Sigmoid colon (tissue), 7 donors: ENCODE measurements around the gene TRIM62. TPM values are rescaled to one million over a fixed set of nuclear protein-coding genes. Genes with fewer than 3 reads are reported as not detected.
A peak's percentile ranks its signal among the peaks of the same experiment; 100 is the strongest.

Source experiments
- DNase-seq: peaks from one replicate; pipeline ENCODE4 v3.0.0-alpha.2; 2019
- H3K27ac ChIP-seq, 4 donors: fragments of 200-600 bp; sonication (generic); one replicate each; pipeline ENCODE4 v1.5.1; 2016 to 2019; ENCODE audit warnings: mild to moderate bottlenecking in 1 of 4
- H3K27me3 ChIP-seq, 3 donors: fragments of 200-600 bp; sonication (generic); one replicate each; pipeline ENCODE4 v1.5.1; 2019; ENCODE audit warnings: mild to moderate bottlenecking in 1 of 3
- H3K36me3 ChIP-seq, 4 donors: fragments of 200-600 bp; sonication (generic); one replicate each; pipeline ENCODE4 v1.5.1; 2016 to 2019
- H3K4me1 ChIP-seq, 4 donors: fragments of 200-600 bp; sonication (generic); one replicate each; pipeline ENCODE4 v1.5.1; 2017 to 2019
- H3K4me3 ChIP-seq, 4 donors: fragments of 200-600 bp; sonication (generic); one replicate each; pipeline ENCODE4 v1.5.1; 2017 to 2019; ENCODE audit warnings: mild to moderate bottlenecking in 2 of 4, moderate library complexity in 1 of 4
- H3K9me3 ChIP-seq, 4 donors: fragments of 200-600 bp in 3 of 4; sonication (generic) in 3 of 4; one replicate each; pipeline versions ENCODE4 v1.5.1 to v1.6.1; 2013 to 2019
- CTCF ChIP-seq, 4 experiments: fragments of 450-650 bp in 3 of 4; fragments of 200-600 bp in 1 of 4; IDR thresholded peaks; one replicate each; pipeline ENCODE4 v1.5.1; 2016 to 2019; ENCODE audit warnings: antibody characterized with exemption in 4 of 4, mild to moderate bottlenecking in 3 of 4, moderate library complexity in 2 of 4
- EP300 ChIP-seq, 4 donors: sonication (generic); formaldehyde crosslinking; IDR thresholded peaks; one replicate each; pipeline ENCODE4 v1.6.1; 2017; ENCODE audit warnings: antibody characterized with exemption in 4 of 4
- POLR2A ChIP-seq, 2 donors: fragments of 450-650 bp; IDR thresholded peaks; one replicate each; pipeline ENCODE4 v1.6.1; 2016; ENCODE audit warnings: antibody characterized with exemption in 2 of 2, mild to moderate bottlenecking in 2 of 2, moderate library complexity in 2 of 2
- POLR2AphosphoS5 ChIP-seq, 4 donors: sonication (generic); formaldehyde crosslinking; IDR thresholded peaks; one replicate each; pipeline ENCODE4 v1.6.1; 2017; ENCODE audit warnings: antibody characterized with exemption in 4 of 4
- WGBS, 2 donors: extraction: QIAGEN DNeasy Blood & Tissue Kit; methylation state at CpG; one replicate each; pipeline ENCODE4 v1.1.7; 2013; 5-methylcytosine and 5-hydroxymethylcytosine counted together
- intact Hi-C: fragments of 100-400 bp; cut with DNase I; formaldehyde crosslinking; loops from one replicate; pipeline ENCODE4 v1.15.1; 2023
- polyA plus RNA-seq, 3 donors: library from polyadenylated mRNA; stranded (reverse); fragments of 200-250 nt; gene quantifications; one replicate each; pipeline ENCODE4 v1.2.3, GENCODE V29; 2013
- total RNA-seq, 4 donors: library from RNA; depleted of rRNA; stranded (reverse); fragments of >200 nt; gene quantifications; one replicate each; pipeline ENCODE4 v1.1.0, GENCODE V29; 2016
- donor health status: healthy with polysubstance abuse.
- donor health status: Bipolar disorder and iron deficiency.
- donor health status: healthy.

The TRIM62 gene
- total and polyA plus RNA-seq, 7 donors, result 1.2 to 5.2 (median 3.9) TPM

GRCh38 chr1:33152685-33153432 lies 29.0 kb downstream of the TRIM62 start:
- Histone ChIP-seq H3K27me3 (no peaks in the 10 kb centered on the region), H3K9me3 (no peaks in the 10 kb centered on the region), H3K4me1 (peaks cover 0 to 18% (median 6%) of the 10 kb centered on the region in 4 donors), H3K36me3 (peaks cover 0 to 4% (median under 1%) of the 10 kb centered on the region in 4 donors), H3K27ac (peak overlapping the region; percentile 38 to 55 (median 47)), H3K4me3 (no peak overlapping the region)
- WGBS, 2 donors, result 93 to 97% methylated on average over 2 of the region's 2 CpGs
- intact Hi-C loops, result no loop called here
- TF ChIP-seq EP300 (IDR thresholded peaks at IDR 0.05), result no peak
- TF ChIP-seq POLR2A (IDR thresholded peaks at IDR 0.05), result no peak
- peak in 1 of 4 donors; percentile 40 for TF ChIP-seq POLR2AphosphoS5 (IDR thresholded peaks at IDR 0.05)
- DNase-seq, result peak; percentile 84

GRCh38 chr1:33151116-33151515 lies 30.7 kb downstream of the TRIM62 start:
- Histone ChIP-seq H3K4me1 (peaks cover 0 to 22% (median 8%) of the 10 kb centered on the region in 4 donors), H3K36me3 (peaks cover 0 to 16% (median 2%) of the 10 kb centered on the region in 4 donors), H3K9me3 (no peaks in the 10 kb centered on the region), H3K27me3 (no peaks in the 10 kb centered on the region), H3K4me3 (no peak overlapping the region), H3K27ac (no peak overlapping the region)
- WGBS, 2 donors, result 62 to 80% methylated on average over 7 of the region's 7 CpGs
- TF ChIP-seq POLR2A (IDR thresholded peaks at IDR 0.05) (no peak), EP300 (IDR thresholded peaks at IDR 0.05) (no peak), CTCF (IDR thresholded peaks at IDR 0.05) (no peak), POLR2AphosphoS5 (IDR thresholded peaks at IDR 0.05) (no peak)
- intact Hi-C loops, result no loop called here
- DNase-seq, result no peak

- WGBS, 2 donors, result 89 to 91% methylated on average over 4 of the region's 4 CpGs
- no peak for DNase-seq
Observed at GRCh38 chr1:33150522-33150921, 31.3 kb downstream of the TRIM62 start.

GRCh38 chr1:33149453-33150190 lies 32.2 kb downstream of the TRIM62 start:
- TF ChIP-seq POLR2A (IDR thresholded peaks at IDR 0.05) (no peak), POLR2AphosphoS5 (IDR thresholded peaks at IDR 0.05) (no peak), CTCF (IDR thresholded peaks at IDR 0.05) (no peak), EP300 (IDR thresholded peaks at IDR 0.05) (no peak)
- intact Hi-C loops, result no loop called here
- no peak overlapping the region for H3K4me3 ChIP-seq
- H3K36me3 ChIP-seq, result peaks cover 0 to 16% (median 2%) of the 10 kb centered on the region in 4 donors
- peaks cover 0 to 33% (median 10%) of the 10 kb centered on the region in 4 donors for H3K4me1 ChIP-seq
- DNase-seq, result no peak
- no peaks in the 10 kb centered on the region for H3K27me3 ChIP-seq
- 59 to 86% methylated on average over 7 of the region's 7 CpGs for WGBS, 2 donors
- no peaks in the 10 kb centered on the region for H3K9me3 ChIP-seq
- H3K27ac ChIP-seq, result no peak overlapping the region

More at GRCh38 chr1:33150522-33150921, 31.3 kb downstream of the TRIM62 start:
- Histone ChIP-seq H3K27me3 (no peaks in the 10 kb centered on the region), H3K27ac (no peak overlapping the region), H3K9me3 (no peaks in the 10 kb centered on the region), H3K36me3 (peaks cover 0 to 16% (median 2%) of the 10 kb centered on the region in 4 donors), H3K4me1 (peaks cover 0 to 24% (median 10%) of the 10 kb centered on the region in 4 donors), H3K4me3 (no peak overlapping the region)
- intact Hi-C loops, result no loop called here
- TF ChIP-seq CTCF (IDR thresholded peaks at IDR 0.05) (no peak), POLR2AphosphoS5 (IDR thresholded peaks at IDR 0.05) (no peak), POLR2A (IDR thresholded peaks at IDR 0.05) (no peak), EP300 (IDR thresholded peaks at IDR 0.05) (no peak)

- TF ChIP-seq CTCF (IDR thresholded peaks at IDR 0.05) (no peak), POLR2A (IDR thresholded peaks at IDR 0.05) (no peak), EP300 (IDR thresholded peaks at IDR 0.05) (no peak)
- Histone ChIP-seq H3K9me3 (no peaks in the 10 kb centered on the region), H3K27me3 (no peaks in the 10 kb centered on the region), H3K36me3 (peaks cover 0 to 16% (median 2%) of the 10 kb centered on the region in 4 donors), H3K4me3 (no peak overlapping the region), H3K4me1 (peaks cover 0 to 35% (median 16%) of the 10 kb centered on the region in 4 donors), H3K27ac (no peak overlapping the region)
- WGBS, 2 donors, result 91 to 94% methylated on average over 3 of the region's 3 CpGs
- no peak for DNase-seq
- intact Hi-C loops, result no loop called here
Observed at GRCh38 chr1:33148615-33149014, 33.2 kb downstream of the TRIM62 start.
